H9 (cell line): ENCODE results near the gene HK3. TPM values are rescaled to one million over a fixed set of nuclear protein-coding genes. Genes with fewer than 3 reads are reported as not detected.

ENCODE experiments used
- DNase-seq: peaks from one replicate; pipeline ENCODE4 v3.0.0-alpha.2; 2017
- H2AFZ ChIP-seq: one replicate; pipeline ENCODE4 v1.6.1; 2013; ENCODE audit warnings: mild to moderate bottlenecking, low read length, control low read depth, moderate library complexity
- H2AK5ac ChIP-seq: 2 replicates; pipeline ENCODE4 v1.6.1; 2013; ENCODE audit warnings: low read length, control low read depth, mixed read lengths; ENCODE audit not compliant: insufficient read length
- H2BK120ac ChIP-seq: one replicate; pipeline ENCODE4 v1.6.1; 2013; ENCODE audit warnings: low read depth, mild to moderate bottlenecking, low read length, control low read depth, inconsistent platforms; ENCODE audit not compliant: poor library complexity, severe bottlenecking
- H2BK12ac ChIP-seq: 2 replicates; pipeline ENCODE4 v1.6.1; 2013; ENCODE audit warnings: low read length, control low read depth, mixed read lengths, low read depth; ENCODE audit not compliant: insufficient read length
- H2BK15ac ChIP-seq: 2 replicates; pipeline ENCODE4 v1.6.1; 2013; ENCODE audit warnings: low read depth, low read length, control low read depth
- H2BK20ac ChIP-seq: one replicate; pipeline ENCODE4 v1.6.1; 2013; ENCODE audit warnings: low read depth, mild to moderate bottlenecking, low read length, control low read depth, inconsistent platforms; ENCODE audit not compliant: poor library complexity, severe bottlenecking
- H2BK5ac ChIP-seq: 2 replicates; pipeline ENCODE4 v1.6.1; 2013; ENCODE audit warnings: low read length, control low read depth, mixed read lengths; ENCODE audit not compliant: insufficient read length
- H3K14ac ChIP-seq: 2 replicates; pipeline ENCODE4 v1.6.1; 2013; ENCODE audit warnings: low read length, control low read depth; ENCODE audit not compliant: insufficient read depth
- H3K18ac ChIP-seq: 2 replicates; pipeline ENCODE4 v1.6.1; 2013; ENCODE audit warnings: low read depth, mild to moderate bottlenecking, mixed read lengths, low read length, control low read depth; ENCODE audit not compliant: insufficient read length
- H3K23ac ChIP-seq: 2 replicates; pipeline ENCODE4 v1.6.1; 2013; ENCODE audit warnings: low read length, control low read depth, mixed read lengths, low read depth; ENCODE audit not compliant: insufficient read length
- H3K23me2 ChIP-seq: 2 replicates; pipeline ENCODE4 v1.6.1; 2013; ENCODE audit warnings: low read depth, mild to moderate bottlenecking, mixed read lengths, low read length, control low read depth; ENCODE audit not compliant: insufficient read length, poor library complexity, severe bottlenecking
- H3K27ac ChIP-seq: 2 replicates; pipeline ENCODE4 v1.5.1; 2013; ENCODE audit warnings: low read length, control low read depth, mixed read lengths, low read depth; ENCODE audit not compliant: insufficient read length
- H3K27me3 ChIP-seq: 2 replicates; pipeline ENCODE4 v1.6.1; 2013; ENCODE audit warnings: low read length, control low read depth, inconsistent platforms; ENCODE audit not compliant: insufficient read depth
- H3K4ac ChIP-seq: 2 replicates; pipeline ENCODE4 v1.6.1; 2013; ENCODE audit warnings: low read depth, mild to moderate bottlenecking, control low read depth, inconsistent platforms, low read length, moderate library complexity
- H3K4me1 ChIP-seq: 2 replicates; pipeline ENCODE4 v1.6.1; 2013; ENCODE audit warnings: low read length, control low read depth, inconsistent platforms; ENCODE audit not compliant: insufficient read depth
- H3K4me2 ChIP-seq: 2 replicates; pipeline ENCODE4 v1.6.1; 2013; ENCODE audit warnings: low read length, control low read depth, mixed read lengths; ENCODE audit not compliant: insufficient read length, insufficient read depth
- H3K56ac ChIP-seq: 2 replicates; pipeline ENCODE4 v1.6.1; 2013; ENCODE audit warnings: low read depth, mild to moderate bottlenecking, mixed read lengths, low read length, control low read depth; ENCODE audit not compliant: insufficient read length
- H3K79me1 ChIP-seq: 2 replicates; pipeline ENCODE4 v1.6.1; 2013; ENCODE audit warnings: low read depth, mild to moderate bottlenecking, moderate library complexity, low read length, control low read depth, inconsistent platforms; ENCODE audit not compliant: insufficient read depth, poor library complexity, severe bottlenecking
- H3K79me2 ChIP-seq: 2 replicates; pipeline ENCODE4 v1.6.1; 2013; ENCODE audit warnings: low read length, control low read depth, inconsistent platforms; ENCODE audit not compliant: insufficient read depth
- H3K9ac ChIP-seq: 2 replicates; pipeline ENCODE4 v1.6.1; 2013; ENCODE audit warnings: low read length, control low read depth, mixed read lengths; ENCODE audit not compliant: insufficient read length; ENCODE audit errors: extremely low read depth
- H3K9me3 ChIP-seq: one replicate; pipeline ENCODE4 v1.6.1; 2013; ENCODE audit warnings: low read depth, low read length, inconsistent platforms; ENCODE audit not compliant: control insufficient read depth
- H3T11ph ChIP-seq: one replicate; pipeline ENCODE4 v1.6.1; 2013; ENCODE audit warnings: mild to moderate bottlenecking, low read length, control low read depth, inconsistent platforms
- H4K20me1 ChIP-seq: one replicate; pipeline ENCODE4 v1.6.1; 2013; ENCODE audit not compliant: control insufficient read depth, insufficient read length, insufficient read depth
- H4K5ac ChIP-seq: 2 replicates; pipeline ENCODE4 v1.6.1; 2013; ENCODE audit warnings: low read depth, mild to moderate bottlenecking, mixed read lengths, low read length, control low read depth; ENCODE audit not compliant: insufficient read length
- H4K8ac ChIP-seq: replicated peaks from 2 replicates; pipeline ENCODE4 v1.6.1; 2013; ENCODE audit warnings: low read length, control low read depth, mixed read lengths, low read depth; ENCODE audit not compliant: insufficient read length
- H4K91ac ChIP-seq: 2 replicates; pipeline ENCODE4 v1.6.1; 2013; ENCODE audit warnings: low read depth, mild to moderate bottlenecking, moderate library complexity, mixed read lengths, low read length, control low read depth; ENCODE audit not compliant: insufficient read length
- H3K27ac Mint-ChIP-seq, 3 experiments: 2 replicates in 2 of 3; 3 replicates in 1 of 3; pipeline ENCODE4 v1.8.0; 2020 to 2021; ENCODE audit warnings: mixed read lengths in 3 of 3, mild to moderate bottlenecking in 1 of 3, moderate library complexity in 1 of 3
- H3K27me3 Mint-ChIP-seq: 2 replicates; pipeline ENCODE4 v1.8.0; 2021; ENCODE audit warnings: low read depth, mild to moderate bottlenecking, moderate library complexity, mixed read lengths
- H3K36me3 Mint-ChIP-seq, 3 experiments: 2 replicates in 2 of 3; 3 replicates in 1 of 3; pipeline ENCODE4 v1.8.0; 2020 to 2021; ENCODE audit warnings: low read depth in 3 of 3, mixed read lengths in 3 of 3; ENCODE audit not compliant: insufficient read depth in 1 of 3
- H3K4me1 Mint-ChIP-seq, 2 experiments: 2 replicates each; pipeline ENCODE4 v1.8.0; 2020; ENCODE audit warnings: mixed read lengths in 2 of 2
- H3K4me3 Mint-ChIP-seq, 2 experiments: 2 replicates in 1 of 2; 3 replicates in 1 of 2; pipeline ENCODE4 v1.8.0; 2020 to 2021; ENCODE audit warnings: mild to moderate bottlenecking in 2 of 2, mixed read lengths in 2 of 2, moderate library complexity in 1 of 2
- H3K9me3 Mint-ChIP-seq, 2 experiments: 2 replicates in 1 of 2; 3 replicates in 1 of 2; pipeline ENCODE4 v1.8.0; 2020; ENCODE audit warnings: mild to moderate bottlenecking in 2 of 2, mixed read lengths in 2 of 2, moderate library complexity in 1 of 2
- CTCF ChIP-seq: fragments of 200-600 bp; sonication (generic); conservative IDR thresholded peaks from 3 replicates; pipeline ENCODE4 v1.8.0; 2021; ENCODE audit warnings: antibody characterized with exemption, mild to moderate bottlenecking
- WGBS: extraction: QIAGEN DNeasy Blood & Tissue Kit; methylation state at CpG from one replicate; pipeline ENCODE4 v1.1.7; 2013; ENCODE audit warnings: missing lambda C conversion rate, low lambda C conversion rate, mixed read lengths; ENCODE audit not compliant: insufficient read length; ENCODE audit errors: extremely low coverage; 5-methylcytosine and 5-hydroxymethylcytosine counted together
- total RNA-seq: library from RNA; stranded (reverse); gene quantifications from 2 replicates; pipeline ENCODE4 v1.2.1, GENCODE V29; 2021

Gene HK3
- total RNA-seq, 1 experiment from 2014 or later: not detected

- Histone ChIP-seq H4K20me1 (no peaks in the 10 kb centered on the region), H2BK5ac (no peak overlapping the region), H3K4ac (no peak overlapping the region), H3T11ph (no peak overlapping the region), H3K18ac (no peak overlapping the region), H4K5ac (no peak overlapping the region), H3K27me3 (no peaks in the 10 kb centered on the region), H3K23me2 (no peaks in the 10 kb centered on the region), H3K27ac (no peak overlapping the region), H2AFZ (no peak overlapping the region), H3K4me2 (no peak overlapping the region), H3K4me1 (no peaks in the 10 kb centered on the region), H3K56ac (no peak overlapping the region), H3K79me1 (no peaks in the 10 kb centered on the region), H3K23ac (no peak overlapping the region), H3K14ac (peak overlapping the region; percentile 17; the same call in 1 of the 2 replicates), H4K8ac (no peak overlapping the region), H2BK20ac (no peak overlapping the region), H3K9me3 (no peaks in the 10 kb centered on the region), H3K9ac (no peak overlapping the region), H2BK120ac (no peak overlapping the region), H4K91ac (no peak overlapping the region), H2BK15ac (no peak overlapping the region), H2BK12ac (no peak overlapping the region), H3K79me2 (no peaks in the 10 kb centered on the region), H2AK5ac (no peak overlapping the region)
- no peak for TF ChIP-seq CTCF
- no peak for DNase-seq
- Mint-ChIP-seq H3K27me3 (no peaks in the 10 kb centered on the region; the same call in 1 of the 2 replicates), H3K9me3 (no peaks in the 10 kb centered on the region), H3K36me3 (no peaks in the 10 kb centered on the region), H3K4me3 (no peak overlapping the region), H3K4me1 (peaks cover 0 to 14% of the 10 kb centered on the region in 2 experiments; a peak in 2 of 4 replicates), H3K27ac (no peak overlapping the region)
- WGBS: no CpG with 5 or more reads among the region's 17 CpGs
These were observed 47.1 kb downstream of the HK3 start for GRCh38 chr5:176851871-176852658.
